Limb (tissue), 2 donors: Measurements from ENCODE around the gene TMEM132A.
A peak's percentile ranks its signal among the peaks of the same experiment; 100 is the strongest.

Experiments used
- DNase-seq, 2 donors: peaks; one replicate each; pipeline ENCODE4 v3.0.0-alpha.2; 2016; ENCODE audit errors: extremely low spot score in 2 of 2

Gene TMEM132A

GRCh38 chr11:60921777-60922335 is 2.4 kb upstream of the TMEM132A start:
- DNase-seq = no peak

GRCh38 chr11:60922906-60923305 is 1.4 kb upstream of the TMEM132A start:
- no peak for DNase-seq

DNA sequence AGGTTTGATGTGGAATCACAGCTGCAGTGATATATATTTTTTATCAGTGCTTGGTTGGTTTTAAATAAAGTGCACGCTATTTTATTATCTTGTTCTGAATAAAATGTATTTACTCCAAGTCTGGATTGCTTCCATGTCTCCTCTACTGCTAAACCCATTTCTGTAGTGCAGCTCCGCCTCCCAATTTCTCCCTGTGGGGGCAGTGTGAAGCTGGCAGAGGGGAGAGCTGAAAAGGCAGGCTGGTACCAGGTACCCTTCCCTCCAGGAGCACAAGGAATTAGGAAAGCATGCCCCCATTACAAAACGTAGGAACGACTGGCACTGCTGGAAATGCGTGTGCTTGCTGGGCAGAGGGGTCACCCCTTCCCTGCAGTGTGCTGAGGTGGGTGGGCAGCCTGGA is 934 bp upstream of the TMEM132A start:
- DNase-seq = no peak

DNA sequence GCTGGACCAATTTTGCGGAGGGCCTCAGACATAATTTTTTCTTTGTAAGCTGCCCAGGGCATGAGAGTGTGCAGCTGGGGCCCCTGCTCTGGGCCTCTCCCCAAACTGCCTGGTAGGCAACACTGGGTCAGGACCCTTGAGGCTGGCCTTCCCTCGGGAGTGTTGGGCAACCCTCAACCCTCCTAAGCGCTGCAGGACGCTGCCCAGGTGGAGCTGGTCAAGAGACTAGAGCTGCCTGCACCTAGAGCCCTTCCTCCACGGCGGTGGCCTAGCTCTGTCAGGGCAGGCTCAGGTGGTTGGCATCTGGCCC is 505 bp upstream of the TMEM132A start:
- DNase-seq = no peak

- DNase-seq = no peak
Measured at GRCh38 chr11:60924906-60925853, 920 bp downstream of the TMEM132A start.

GRCh38 chr11:60925868-60926267 is 1.6 kb downstream of the TMEM132A start:
- DNase-seq = no peak

DNA sequence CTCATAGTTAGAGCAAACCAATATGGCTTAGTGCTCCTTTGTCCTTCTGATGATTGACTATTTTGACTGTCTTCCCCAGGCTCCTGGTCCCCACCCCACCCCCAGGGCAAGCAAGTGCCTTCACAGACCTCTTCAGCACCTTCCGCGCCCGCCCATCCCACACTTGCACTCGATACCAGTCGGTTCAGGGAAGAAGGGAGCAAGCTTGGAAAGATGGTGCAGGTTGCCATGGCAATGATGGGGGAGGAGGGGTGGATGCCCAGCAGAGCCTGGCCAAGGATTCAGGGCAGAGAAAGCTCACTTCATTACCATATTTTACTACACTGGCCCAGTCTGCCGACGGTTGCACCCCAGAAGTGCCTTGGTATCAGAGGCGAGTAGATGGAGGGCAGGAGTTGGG is 2.2 kb downstream of the TMEM132A start:
- no peak for DNase-seq

DNA sequence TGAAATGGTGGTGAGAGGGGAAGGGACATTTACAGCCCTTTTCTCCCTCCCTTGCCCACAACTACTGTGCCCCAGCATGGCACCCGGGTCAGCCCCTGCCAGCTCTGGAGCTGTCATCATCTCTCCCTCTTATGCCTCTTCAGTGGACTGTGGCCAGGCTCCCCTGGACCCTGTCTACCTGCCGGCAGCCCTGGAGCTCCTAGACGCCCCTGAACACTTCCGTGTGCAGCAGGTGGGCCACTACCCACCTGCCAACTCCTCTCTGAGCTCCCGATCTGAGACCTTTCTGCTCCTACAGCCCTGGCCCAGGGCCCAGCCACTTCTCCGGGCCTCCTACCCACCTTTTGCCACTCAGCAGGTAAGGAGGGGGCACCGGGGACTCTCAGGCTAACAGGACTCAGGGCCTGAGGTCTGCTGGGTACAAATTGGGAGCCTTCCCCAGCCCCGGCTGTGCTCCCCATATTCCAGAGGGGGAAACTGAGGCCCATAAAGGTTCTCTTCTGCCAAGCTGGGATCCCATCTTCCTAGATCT is 2.9 kb downstream of the TMEM132A start:
- no peak for DNase-seq

GRCh38 chr11:60927600-60927999 is 3.3 kb downstream of the TMEM132A start:
- no peak for DNase-seq

GRCh38 chr11:60928563-60929001 is 4.3 kb downstream of the TMEM132A start:
- peak in 1 of 2 donors; percentile 32 for DNase-seq

- no peak for DNase-seq
Measured at GRCh38 chr11:60929764-60930163, 5.5 kb downstream of the TMEM132A start.

- peak in 1 of 2 donors; percentile 13 for DNase-seq
Measured at GRCh38 chr11:60930394-60930793, 6.1 kb downstream of the TMEM132A start.

GRCh38 chr11:60931917-60932316 is 7.7 kb downstream of the TMEM132A start:
- no peak for DNase-seq

DNA sequence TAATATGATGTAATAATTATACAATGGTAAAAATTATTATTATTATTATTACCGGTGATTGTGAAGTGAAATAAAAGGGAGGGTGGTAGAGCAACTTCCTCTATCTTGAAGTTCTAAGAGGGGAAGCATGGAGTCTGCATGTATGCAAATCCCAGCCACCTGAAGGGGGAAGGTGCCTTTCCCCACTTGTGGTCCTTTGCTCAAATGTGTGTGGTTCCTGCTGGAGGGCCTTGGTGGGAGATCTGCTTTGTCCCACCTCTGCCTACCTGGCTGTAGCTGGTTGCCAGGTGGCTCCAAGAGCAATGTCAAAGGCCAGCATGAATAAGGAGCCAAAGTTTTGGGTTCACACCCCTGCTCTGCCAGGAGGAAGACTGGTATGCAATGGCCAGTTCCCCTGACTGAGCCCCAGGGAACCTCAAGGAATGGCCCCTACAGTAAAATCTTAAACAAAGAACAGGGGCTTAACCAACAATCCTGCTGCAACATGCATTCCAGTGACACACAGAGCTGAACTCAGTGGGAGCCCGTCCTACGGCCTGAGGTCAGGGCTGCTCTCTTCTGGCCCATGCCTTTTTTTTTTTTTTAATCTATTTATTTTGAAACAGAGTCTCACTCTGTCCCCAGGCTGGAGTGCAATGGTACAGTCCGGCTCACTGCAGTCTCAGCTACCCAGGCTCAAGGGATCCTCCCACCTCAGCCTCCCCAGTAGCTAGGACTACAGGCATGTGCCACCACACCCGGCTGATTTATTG is 8.5 kb downstream of the TMEM132A start:
- no peak for DNase-seq

DNA sequence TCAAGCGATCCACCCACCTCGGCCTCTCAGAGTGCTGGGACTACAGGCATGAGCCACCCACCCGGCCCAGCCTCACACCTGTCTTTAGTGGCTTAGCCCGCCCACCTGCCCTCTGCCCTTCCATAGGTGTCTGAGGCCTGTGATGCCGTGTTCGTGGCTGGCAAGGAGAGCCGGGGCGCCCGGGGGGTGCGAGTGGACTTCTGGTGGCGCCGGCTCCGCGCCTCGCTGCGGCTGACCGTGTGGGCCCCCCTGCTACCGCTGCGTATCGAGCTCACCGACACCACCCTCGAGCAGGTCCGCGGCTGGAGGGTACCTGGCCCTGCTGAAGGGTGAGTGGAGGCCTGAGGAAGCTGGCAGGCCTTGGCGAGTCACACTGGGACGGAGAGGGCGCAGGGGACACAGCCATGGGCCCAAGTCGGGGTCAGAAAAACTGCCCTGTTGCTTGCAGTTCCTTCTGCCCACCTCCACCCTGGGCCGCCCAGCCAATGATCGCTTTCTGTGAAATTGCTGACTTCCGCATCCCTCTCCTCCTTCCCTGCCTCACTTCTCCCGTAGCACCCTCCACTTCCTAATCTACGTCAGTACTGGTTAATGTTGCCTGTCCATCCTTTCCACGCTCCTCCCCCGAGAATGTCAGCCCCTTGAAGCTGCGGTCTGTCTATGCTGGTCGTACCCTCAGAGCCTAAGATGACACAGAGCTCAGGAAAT is 9.3 kb downstream of the TMEM132A start:
- DNase-seq = no peak

DNA sequence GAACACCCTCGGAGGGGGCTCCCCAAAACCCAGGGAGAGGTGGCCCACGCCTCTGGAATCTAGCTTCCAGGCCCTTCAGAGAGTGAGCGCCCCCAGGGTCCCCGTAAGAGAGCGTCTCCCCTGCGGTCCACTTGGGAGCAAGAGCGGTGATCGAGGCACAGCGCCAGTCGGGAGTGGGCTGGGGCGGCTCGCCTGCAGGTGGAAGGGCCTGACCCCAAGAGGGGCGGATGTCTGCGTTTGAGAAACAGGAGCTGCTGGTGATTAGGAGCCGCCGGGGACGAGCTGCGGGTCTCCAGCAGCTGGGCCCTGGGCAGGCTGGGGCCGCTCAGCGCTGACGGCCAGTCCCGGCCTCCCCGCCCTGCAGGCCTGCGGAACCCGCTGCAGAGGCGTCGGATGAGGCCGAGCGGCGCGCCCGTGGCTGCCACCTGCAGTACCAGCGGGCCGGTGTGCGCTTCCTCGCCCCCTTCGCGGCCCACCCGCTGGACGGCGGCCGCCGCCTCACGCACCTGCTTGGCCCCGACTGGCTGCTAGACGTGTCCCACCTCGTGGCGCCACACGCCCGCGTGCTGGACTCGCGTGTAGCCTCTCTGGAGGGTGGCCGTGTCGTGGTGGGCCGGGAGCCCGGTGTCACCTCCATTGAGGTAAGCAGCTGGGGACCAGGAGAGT is 10.0 kb downstream of the TMEM132A start:
- DNase-seq = no peak

DNA sequence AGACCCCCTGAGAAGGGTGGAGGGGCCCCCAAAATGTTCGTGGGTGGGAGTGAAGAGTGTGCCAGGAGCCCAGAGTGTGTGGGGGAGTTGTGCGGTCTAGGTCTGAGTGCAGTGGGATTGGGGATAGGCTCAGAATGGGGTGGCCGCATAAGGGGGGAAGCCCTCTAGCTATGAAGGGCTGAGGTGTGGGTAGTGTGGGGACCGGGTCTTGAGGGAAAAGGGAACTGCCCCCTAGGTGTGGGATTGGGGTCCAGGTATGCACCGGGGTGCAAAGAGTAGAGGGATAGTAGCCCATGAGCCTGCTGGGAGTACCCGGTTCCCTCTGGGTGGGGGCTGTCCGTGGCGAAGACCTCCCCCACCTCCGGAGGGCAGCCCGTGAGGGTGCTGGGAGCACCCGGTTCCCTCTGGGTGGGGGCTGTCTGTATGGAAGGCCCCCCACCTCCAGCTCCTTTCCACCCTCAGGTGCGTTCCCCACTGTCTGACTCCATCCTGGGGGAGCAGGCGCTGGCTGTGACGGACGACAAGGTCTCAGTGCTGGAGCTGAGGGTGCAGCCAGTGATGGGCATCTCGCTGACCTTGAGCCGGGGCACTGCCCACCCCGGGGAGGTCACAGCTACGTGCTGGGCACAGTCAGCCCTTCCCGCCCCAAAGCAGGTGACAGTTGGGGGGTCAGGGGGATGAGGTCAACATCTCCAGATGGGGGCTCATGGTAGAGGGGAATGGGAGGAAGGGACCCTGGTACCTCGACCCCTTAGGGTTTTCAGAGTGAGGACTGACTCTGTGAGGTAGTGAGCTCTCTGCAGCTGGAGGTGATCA is 10.7 kb downstream of the TMEM132A start:
- no peak for DNase-seq

DNA sequence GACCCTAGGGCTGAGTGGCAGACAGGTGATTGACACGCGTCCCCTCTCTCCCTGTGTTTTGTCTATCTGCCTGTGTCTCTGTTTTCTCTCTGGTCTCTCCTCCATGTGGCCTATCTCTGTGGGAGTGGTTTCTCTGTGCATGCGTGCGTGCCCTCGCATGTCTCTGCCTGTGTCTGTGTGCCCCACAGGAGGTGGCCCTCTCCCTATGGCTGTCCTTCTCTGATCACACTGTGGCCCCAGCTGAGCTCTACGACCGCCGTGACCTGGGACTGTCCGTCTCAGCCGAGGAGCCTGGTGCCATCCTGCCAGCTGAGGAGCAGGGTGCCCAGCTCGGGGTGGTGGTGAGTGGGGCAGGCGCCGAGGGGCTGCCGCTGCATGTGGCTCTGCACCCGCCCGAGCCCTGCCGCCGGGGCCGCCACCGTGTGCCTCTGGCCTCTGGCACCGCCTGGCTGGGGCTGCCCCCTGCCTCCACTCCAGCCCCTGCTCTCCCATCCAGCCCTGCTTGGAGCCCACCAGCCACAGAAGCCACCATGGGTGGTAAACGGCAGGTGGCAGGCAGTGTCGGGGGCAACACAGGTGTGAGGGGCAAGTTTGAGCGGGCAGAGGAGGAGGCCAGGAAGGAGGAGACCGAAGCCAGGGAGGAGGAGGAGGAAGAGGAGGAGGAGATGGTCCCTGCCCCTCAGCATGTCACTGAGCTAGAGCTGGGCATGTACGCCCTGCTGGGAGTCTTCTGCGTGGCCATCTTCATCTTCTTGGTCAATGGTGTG is 11.6 kb downstream of the TMEM132A start:
- DNase-seq = no peak

DNA sequence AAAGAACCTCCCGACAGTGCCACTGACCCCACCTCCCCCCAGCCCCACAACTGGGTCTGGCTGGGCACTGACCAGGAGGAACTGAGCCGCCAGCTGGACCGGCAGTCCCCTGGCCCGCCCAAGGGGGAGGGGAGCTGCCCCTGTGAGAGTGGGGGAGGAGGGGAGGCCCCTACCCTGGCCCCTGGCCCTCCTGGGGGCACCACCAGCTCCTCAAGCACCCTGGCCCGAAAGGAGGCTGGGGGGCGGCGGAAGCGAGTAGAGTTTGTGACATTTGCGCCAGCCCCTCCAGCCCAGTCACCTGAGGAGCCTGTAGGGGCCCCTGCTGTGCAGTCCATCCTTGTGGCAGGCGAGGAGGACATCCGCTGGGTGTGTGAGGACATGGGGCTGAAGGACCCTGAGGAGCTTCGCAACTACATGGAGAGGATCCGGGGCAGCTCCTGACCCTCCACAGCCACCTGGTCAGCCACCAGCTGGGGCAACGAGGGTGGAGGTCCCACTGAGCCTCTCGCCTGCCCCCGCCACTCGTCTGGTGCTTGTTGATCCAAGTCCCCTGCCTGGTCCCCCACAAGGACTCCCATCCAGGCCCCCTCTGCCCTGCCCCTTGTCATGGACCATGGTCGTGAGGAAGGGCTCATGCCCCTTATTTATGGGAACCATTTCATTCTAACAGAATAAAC is 12.3 kb downstream of the TMEM132A start:
- DNase-seq = no peak
